ENCODE measurements around the gene IRF8.
"Not testable (repeated sequence)": the region's sequence is repeated elsewhere in the genome, so short reads cannot be mapped to it uniquely, and the experiment has no call there.

The IRF8 gene, protein sequence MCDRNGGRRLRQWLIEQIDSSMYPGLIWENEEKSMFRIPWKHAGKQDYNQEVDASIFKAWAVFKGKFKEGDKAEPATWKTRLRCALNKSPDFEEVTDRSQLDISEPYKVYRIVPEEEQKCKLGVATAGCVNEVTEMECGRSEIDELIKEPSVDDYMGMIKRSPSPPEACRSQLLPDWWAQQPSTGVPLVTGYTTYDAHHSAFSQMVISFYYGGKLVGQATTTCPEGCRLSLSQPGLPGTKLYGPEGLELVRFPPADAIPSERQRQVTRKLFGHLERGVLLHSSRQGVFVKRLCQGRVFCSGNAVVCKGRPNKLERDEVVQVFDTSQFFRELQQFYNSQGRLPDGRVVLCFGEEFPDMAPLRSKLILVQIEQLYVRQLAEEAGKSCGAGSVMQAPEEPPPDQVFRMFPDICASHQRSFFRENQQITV

DNA sequence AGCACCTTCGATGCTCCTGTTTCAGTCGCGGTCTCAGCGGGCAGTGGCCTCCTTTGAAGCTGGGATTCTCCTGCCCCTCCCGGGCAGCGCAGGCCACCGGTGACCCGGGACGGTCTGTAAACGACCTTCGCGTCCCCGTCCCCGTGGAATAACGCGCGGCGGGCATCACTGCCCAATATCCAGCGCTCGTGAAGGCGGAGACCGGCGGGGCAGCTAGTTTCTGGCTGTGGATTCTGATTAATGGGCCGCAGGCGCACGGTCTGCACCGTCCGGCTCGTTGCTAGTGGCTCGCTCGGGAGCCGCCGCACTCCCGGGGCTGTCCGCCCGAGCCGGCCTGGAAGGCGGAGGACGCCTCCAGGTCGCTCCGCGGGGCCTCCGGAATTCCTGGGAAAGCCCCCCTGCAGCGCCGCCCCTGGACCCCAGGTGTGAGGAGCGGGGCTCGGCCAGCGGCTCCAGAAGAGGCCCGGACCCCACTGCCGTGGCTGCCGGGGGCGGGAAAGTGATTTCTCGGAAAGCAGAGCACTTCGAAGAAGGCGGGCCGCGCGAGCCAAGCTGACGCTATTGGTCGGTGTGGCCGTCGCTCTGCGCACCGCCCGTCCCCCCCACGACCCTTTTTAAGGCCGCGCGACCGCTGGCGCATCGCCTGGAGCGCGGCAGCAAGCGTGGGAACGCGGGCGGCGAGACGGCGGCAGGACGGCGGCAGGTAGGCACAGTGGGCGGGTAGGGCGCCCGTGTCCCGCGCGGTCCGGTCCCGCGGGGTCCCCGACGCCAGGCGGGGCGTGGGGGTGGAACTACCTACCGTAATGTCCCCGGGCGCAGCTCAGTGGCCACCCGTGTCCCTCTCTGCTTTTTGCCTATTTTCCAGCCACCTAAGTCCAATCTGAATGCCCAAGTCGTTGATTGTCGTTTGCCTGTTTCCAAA, at the start of gene IRF8:
Gene IRF8, plus strand, starts transcription at position 642 of the 922 bp plus-strand sequence. CDS start 3,854 bp downstream, outside the sequence.
- peak; percentile 12 for DNase-seq

DNA sequence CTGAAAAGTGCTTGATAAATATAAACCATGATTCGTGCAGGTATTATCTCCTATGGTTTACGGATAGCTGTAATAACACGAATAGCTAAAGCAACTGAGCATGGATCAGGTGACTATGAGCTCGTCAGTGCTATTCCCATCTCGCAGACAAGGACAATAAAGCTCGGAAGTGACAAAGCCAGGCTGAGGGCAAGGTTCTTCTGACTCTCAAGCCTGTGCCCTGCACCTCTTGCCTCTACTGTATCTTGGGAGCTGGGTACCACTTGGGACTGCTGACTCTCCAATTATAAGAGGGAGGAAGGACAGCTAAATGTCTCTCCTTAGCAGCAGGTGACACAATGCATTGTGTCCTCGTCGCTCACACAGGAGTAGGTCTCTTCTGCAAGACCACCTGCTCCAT, 49.6 kb upstream of the IRF8 start:
- no peak for DNase-seq

DNA sequence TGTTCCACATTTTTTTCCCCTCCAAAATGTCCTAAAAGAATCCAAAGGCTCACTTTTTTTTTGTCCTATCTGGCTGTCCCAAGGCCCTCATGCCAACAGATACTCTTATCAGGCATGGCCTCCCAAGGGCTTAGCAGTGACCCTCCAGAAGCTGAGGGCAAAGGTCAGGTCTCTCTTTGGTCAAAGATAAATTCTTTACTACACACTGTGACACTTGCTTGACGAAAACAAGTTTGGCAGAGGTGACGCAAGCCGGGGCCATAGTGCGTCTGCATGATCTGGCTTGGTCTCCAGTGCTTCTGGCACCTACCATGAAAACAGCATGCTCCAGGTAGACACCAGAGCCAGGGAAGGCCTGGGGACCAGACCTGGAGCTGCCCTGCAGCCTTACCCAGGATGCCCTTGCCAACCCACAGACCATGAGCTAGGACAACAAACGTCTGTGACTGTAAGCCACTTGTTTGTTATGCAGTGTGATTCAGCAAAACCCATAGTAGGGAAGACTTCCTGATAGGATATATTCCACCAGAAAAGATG, 48.5 kb upstream of the IRF8 start:
- DNase-seq = no peak

DNA sequence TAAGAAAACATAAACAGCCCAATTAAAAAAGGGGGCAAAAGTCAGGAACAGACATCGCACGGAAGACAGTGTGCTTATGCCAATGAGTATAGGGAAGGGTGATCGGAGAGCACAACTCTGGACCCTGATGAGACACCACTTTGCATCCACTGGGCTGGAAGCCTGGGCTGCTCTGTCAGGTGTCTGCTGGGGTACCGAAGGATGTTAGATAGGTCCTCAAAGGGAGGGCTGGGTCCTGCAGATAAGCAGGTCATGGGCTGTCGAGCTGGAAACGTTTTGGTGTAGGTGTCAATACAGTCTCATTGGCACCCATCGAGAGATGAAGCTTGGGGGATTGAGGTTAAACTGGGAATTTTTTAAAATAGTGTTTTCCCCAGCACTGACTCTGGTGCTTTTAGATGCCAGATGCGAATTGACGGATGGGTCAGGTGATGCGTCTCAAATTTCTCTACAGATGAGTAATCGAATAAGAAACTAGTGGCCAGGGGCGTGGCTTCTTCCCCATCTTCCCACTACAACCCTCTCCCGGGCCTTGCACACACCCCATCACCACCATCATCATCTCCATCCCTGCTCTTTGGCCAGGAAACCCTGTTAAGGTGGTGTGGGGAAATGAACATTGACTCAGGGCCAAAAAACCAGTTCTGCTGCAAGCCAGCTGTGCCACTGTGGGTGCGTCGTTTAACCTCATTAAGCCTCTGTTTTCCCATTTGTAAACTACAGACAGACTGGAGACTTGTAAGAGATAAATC, 47.8 kb upstream of the IRF8 start:
- DNase-seq = no peak

DNA sequence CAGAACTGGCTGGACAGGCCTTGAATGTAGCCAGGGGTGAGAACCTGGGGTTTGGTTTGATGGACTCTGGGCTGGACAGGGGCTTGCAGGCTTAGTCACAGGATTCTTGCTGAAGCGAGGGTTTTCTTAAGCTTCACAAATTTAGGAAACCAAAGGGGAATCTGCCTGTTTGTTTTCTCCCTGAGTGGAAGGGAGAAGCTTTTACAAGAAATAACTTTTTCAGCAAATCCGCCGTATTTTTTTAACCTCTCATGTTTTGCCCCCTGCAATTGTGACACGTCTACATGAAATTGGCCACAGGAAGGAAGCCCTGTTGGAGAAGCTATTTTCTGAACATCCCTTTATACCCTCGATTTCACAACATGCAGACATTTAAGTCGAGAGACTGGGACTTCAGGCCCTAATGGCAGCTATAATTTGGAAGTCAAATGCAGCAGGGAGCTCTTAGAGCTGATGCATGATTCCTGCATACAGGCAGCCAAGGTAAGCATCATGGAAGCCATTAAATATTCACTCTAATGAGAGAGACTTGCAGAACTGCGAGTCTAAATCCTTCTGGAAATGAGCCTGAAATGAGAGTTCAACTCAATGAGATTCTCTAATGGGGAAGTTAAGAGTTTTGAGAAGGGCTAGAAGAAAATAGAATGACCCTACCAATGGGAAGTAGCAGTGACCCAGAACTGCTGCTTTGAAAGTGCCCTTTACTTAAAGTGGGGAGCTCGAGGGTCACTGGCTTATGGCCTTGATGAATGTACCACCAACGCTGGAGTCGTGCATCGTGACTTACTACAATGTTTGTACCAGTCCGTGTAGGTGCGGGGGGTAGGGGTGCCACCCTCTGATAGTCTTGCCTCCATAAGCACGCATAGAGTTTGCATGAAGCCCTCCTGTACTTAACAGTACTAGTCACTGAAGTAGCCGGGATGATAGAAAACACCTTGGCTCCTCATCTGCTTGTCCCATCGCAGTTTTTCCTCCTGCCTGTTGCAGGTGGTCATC, 45.1 kb upstream of the IRF8 start:
- no peak for DNase-seq

DNA sequence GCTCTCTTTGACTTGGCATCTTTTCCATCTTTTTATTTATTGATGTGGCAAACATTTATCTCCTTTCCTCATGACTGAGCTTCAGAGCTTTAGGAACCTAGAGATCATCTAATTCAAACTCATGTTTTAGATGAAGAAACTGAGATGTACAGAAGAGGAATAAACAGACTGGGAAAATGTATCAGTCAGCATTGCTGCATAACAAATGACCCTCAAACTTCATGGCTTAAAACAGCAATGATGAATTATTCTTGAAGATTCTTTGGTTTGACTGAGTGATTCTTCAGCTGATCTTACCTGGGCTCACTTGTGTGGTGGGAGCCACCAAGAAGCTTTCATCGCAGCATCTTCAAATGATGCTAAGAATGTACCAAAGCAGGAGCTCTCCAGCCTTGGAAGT, 44.0 kb upstream of the IRF8 start:
- DNase-seq = no peak

DNA sequence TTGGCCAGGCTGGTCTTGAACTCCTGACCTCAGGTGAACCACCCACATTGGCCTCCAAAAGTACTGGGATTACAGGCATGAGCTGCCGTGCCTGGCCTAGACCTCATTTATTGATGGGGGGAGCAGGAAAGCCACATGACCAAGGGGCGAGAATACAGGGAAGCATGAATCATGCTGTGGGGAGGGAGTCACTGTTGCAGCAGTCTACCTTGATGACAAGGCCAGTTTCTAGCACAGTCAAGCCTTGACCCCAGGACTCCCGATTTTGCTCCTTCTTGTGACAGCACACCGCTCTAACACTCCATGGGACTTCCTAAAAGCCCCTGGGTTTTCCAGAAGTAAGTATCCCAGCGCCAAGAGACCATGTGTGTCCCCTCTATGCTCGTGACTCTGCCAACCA, 42.9 kb upstream of the IRF8 start:
- no peak for DNase-seq

DNA sequence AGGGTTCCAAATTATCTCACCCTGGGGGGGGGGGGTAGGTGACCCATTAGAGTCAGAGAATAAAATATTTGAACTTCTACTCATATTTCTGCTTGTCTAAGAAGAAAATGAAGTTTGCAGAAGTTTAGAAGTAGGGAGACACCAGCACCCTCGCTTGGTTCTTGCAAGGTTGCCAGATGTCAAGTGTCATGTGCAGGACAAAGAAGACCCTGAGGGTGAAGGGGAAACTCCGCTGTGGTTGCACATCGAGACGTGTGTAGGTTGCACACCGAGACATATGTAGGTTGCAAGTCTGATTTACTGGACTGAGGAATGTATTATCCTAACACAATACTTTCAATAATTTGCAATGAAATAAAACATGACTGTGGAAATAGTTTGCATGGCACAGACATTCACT, 42.4 kb upstream of the IRF8 start:
- no peak for DNase-seq

DNA sequence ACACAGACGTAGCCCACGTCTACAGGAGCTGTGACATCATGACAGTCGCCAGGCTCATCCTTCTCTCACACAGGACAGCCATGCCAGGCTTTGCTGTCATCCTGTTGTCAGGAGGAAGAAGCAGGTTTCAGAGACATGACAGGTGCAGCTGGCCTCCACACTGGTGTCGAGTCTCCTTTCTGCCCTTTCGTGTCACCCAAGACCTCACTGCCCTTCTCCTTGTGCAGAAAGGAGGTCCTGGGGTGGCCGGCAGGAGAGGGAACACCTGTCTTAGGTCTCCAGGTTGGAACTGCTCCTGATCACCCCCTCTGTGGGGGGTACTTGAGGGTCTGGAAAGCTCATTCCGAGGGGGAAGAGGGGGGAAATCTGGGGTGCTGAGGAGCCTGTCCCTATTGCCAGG, 41.6 kb upstream of the IRF8 start:
- DNase-seq = no peak

DNA sequence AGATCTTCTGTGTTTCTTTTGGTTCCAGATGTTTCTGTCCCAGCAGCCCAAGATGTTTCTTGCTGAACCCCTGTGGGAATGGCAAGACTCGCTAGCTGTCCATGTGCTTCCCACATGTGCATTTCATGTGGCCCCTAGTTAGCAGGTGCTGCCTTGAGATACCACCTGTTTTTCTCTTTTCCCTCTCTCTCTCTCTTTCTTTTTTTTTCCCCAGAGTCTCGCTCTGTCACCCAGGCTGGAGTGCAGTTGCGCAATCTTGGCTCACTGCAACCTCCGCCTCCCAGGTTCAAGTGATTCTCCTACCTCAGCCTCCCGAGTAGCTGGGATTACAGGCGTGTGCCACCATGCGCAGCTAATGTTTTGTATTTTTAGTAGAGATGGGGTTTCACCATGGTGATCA, 40.4 kb upstream of the IRF8 start:
- DNase-seq = not testable (repeated sequence)

DNA sequence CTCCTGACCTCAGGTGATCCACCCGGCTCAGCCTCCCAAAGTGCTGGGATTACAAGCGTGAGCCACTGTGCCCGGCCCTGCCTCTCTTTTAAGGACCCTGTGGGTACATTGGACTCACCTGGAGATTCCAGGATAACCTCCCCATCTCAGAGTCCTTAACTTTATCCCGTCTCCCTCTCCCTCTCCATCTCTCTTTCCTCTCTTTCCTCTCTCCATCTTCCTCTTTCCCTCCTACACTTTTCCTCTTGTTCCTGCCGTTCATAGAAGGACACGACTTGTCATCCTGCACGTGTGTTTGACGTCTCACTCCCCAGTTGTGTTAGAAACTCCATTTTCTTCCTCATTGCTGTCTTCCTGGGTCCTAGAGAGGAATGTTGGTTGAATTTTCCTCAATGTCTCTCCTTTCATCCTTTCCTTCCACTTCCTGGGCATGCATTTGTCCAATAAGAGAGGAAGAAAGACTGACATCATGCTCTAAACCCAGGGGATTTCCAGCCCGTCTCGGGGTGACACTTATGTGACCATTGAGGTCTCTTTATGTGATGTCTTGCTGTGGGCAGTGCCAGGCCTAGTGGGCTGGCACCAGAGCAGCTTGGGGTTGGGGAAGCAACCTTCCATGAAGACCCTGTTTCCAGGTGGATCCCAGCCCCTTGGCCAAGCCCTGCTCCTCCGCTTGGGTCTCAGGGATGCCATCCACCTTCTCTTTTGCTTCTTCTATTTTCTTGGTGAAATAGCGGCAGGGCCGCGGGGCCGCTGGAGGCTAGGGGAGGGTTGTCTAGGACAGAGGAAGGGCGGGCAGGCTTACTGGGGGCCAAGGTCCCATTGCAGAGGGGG, 39.8 kb upstream of the IRF8 start:
- no peak for DNase-seq

DNA sequence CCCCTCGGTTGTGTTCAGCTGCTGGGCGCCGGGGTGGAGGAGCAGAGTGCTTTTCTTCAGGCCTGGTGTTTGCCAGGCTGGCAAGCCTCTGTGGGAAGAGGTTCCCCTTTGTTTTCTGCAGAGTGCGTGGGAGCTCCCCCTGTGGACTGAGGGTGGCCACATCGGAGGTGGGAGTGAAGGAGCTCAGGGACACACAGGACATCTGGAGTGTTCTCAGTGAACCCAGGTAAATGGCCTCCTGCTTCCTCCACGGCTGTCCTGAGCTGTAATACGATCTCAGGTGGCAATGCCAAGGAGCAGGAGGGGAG, 39.2 kb upstream of the IRF8 start:
- DNase-seq = no peak

DNA sequence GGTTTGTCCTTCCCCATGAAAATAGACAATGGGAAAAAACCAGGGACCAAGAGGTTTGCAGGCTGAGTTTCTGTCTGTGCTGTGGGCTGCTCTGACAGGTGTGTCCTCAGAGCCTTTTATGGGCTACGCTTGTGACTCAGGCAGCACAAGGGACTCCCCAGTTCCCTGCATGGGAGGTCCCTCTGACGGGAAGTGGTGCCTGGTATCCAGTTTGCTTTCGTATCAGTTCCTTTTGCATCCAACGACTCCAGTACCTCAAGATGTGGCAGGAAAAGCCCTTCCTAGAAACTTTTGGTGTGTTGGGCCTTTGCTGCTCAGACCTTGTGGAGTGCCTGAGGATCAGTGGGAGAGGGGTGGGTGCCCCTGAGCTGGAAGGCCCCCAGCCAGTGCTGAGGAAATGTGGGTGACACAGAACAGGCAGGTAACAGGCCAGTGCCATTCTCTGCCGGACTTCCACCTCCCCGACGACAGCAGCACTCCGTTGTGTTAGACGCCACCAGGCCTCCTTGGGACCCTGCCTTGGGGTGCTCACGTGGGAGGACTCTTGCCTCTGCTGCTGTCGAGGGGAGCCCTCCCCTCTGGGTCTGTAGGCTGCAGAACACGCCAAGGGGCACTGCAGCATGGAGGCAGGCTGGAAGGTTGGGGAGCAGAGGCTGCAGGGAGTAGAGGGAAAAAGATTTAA, 38.4 kb upstream of the IRF8 start:
- DNase-seq = no peak

DNA sequence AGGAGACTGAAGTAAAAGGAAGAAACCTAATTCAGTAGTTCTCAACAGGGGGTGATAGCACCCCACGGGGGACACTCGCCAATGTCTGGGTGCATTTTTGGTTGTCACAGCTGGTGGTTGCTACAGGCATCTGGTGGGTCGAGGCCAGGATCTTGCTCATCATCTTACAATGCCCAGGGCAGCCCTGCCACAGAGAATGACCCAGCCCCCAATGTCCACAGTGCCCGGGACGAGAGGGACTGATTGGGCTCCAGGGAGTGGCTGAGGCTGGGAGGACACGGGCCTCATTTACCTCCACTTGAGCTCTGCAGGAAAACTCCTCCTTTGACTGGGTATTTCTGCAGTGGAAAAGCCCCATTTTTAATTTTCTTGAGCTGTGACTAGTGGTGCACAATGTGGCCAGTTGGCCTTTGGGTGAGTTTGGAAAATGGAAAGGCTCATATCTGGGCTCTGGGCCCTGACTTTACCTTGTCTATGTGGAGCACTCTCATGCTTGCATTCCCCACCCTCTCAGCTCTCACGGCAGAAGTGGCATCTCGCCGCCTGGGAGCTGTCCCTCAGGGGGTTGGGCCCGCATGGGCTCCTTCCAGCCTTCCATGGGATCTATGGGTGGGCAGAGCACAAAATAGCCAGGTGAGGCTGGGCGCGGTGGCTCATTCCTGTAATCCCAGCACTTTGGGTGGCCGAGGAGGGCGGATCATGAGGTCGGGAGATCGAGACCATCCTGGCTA, 37.7 kb upstream of the IRF8 start:
- no peak for DNase-seq

DNA sequence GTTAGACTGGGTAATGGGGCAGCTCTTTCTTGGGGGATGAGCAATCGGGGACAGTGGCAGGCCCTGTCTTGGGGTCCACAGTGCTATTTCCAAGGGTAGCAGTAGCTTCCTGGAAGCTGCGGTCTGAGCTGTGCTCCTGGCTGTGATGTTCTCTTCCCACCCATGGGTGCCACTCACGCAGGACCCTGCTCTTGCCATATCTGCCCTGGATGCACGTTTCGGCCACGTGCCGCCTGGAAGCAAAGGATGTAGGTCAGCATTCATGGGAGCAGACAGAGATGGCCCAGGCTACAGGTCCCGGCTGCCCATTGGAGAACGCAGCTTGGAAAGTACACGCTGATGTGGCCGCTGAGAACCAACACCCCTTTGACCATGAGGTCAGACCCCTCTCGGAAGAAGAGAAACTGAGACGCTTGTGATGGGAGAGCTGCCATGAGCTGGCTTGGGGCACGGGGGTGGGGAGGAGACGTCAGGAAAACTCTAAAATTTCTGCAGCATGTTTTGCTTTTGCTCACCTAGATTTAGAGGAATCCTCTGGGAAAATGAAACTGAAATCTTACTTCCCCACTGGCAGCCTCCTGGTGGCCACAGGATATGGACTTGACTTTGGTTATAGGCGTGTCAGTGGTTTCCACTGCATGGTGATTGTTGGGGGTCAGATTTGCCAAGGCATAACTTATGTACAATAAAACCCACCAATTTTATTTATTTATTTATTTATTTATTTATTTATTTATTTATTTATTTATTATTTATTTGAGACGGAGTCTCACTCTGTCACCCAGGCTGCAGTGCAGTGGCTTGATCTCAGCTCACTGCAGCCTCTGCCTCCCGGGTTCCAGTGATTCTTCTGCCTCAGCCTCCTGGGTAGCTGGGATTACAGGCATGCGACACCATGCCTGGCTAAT, 36.2 kb upstream of the IRF8 start:
- no peak for DNase-seq

DNA sequence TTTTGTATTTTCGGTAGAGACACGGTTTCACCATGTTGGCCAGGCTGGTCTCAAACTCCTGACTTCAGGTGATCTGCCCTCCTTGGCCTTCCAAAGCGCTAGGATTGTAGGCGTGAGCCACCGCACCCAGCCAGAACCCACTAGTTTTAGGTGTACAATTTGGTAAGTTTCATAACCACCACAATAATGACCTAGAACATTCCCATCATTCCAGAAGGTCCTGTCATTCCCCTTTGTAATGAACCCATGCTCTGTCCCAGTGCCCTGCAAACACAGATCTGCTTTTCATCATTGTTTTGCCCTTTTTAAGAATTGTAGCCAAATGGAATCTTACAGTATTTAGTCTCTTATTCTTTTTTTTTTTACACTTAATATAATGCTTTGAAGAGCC, 35.6 kb upstream of the IRF8 start:
- DNase-seq = no peak

DNA sequence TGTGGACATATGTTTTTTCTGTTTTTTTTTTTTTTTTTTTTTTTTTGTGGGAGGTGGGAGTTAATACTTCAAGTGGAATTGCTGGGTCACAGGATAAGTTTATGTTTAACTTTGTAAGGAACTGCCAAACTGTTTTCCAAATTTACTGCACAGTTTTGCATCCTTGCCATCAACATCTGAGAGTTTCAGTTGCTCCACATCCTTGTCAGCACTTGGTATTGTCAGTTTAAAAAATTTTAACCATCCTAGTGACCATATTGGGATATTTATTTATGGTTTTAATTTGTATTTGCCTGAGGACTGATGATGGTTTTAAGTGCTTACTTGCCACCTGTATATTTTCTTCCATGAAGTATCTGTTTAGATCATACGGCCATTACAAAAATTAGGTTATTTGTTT, 34.0 kb upstream of the IRF8 start:
- DNase-seq = no peak

DNA sequence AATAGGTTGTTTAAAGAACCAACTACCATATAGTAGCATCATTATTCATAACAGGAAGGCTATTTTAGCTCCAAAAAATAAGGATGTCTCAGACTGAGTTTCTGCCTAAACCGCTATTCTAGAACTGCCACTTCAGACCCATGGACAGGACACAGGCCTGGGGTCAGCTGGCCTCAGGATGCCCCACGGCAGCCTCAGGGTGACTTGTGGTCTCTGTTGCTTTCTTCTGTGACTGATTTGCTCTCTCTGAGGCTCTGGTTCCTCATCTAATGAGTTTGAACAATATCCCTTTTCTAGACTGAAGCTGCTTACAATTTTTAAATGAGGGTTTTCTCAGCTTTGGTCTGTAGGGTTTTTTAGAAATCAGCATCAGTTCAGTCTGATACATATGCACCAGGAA, 31.8 kb upstream of the IRF8 start:
- DNase-seq = no peak

DNA sequence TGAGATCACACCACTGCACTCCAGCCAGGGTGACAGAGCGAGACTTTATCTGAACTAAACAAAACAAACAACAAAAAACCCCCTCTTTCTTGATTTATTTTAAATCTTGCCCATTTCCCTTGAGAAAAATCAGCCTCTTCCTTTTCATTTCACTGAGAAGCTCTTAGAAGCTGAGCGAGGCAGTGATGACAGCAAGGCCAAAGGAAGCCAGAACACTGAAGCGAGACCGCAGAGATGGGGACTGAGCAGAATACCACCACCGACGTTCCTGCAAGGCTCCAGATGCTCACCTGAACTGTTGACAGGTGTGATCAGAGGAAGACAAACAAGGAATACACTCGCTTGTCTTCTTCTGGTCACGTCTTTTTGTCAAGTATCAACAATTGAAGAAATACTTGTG, 30.5 kb upstream of the IRF8 start:
- no peak for DNase-seq
